NCI-H2081 treated with DMSO at 0.1 percent for 48 hours (cell line): ENCODE results near the gene MTMR8.
A peak's percentile ranks its signal among the peaks of the same experiment; 100 is the strongest.
"Not testable (repeated sequence)": the region's sequence is repeated elsewhere in the genome, so short reads cannot be mapped to it uniquely, and the experiment has no call there.

Source experiments
- DNase-seq: peaks from one replicate; lab custom pipeline; 2025; lab: John Stamatoyannopoulos, UW

MTMR8 gene

DNA sequence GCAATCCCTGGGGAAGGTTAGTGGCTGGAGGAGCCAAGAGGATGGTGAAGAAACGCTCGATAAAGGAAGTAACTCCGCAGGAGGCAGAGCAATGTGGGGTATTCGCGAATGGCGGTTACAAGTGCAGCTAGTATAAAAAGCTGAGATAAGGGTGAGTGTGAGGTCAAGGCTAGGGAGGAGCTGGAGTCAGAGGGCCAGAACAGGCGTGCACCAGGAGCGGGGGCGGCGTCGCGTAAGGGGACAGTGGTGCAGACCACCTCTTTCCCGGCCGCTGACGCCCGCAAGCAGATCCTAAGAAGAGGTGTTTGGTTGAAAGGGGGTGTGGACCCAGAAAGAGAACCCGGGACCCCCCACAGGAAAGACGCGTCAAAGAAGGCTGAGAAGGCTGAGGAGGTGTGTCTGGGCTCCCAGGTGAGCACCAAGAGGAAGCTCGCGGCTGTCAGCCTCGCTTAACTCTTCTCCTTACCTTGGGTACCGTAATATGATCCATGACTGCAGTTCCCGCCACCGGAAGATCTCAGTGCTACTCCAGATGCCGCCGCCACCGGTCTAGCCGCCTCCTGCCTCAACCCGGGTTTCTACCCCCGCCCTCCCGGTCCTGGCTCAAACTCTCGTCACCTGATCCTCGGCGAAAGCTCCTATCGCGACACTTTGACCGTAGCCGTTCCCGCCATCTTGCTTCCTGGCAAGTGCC lies at the start of gene MTMR8:
MTMR8 (minus strand) TSS at position 579 of the 694 bp plus-strand sequence; CDS start at position 490, 89 bp downstream.
- DNase-seq: peak; percentile 17

DNA sequence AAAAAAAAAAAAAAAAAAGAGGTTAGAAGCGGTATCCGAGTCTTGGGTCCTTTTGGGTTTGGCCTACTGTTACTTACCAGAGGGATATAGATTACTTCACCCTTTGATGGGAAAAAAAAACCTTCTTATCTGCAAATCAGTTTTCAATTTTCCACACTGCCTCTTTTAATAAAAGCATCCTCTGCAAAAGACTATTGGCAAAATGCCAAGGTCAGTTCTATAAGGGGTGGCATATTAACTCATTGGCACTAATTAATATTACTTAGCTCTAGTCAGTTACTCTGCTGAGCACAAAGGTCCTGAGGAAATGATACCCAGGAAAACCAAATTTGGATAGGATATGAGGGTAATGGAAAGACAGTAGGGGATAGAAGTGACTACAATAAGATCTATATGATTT lies 44.3 kb upstream of the MTMR8 start:
- no peak for DNase-seq

DNA sequence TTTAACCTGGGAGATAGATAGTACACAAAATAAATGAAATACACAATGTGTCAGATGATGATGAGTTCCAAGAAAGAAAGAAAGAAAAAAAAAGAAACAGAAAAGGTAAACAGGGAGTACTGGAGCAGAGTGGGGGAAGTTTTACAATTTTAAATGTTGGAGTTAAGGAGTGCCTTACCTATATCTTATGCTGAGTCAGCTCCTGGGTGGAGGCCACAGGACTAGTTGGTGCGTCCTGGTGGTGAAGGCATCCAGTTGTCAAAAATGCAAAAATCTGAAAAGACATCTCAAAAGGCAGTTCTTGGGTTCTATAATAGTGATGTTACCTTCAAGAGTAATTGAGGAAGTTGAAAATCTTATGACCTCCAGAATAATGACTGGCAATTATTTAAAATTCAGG lies 42.4 kb upstream of the MTMR8 start:
- DNase-seq: no peak

GRCh38 chrX:64437218-64437617 lies 42.0 kb upstream of the MTMR8 start:
- no peak for DNase-seq

- no peak for DNase-seq
Observed at GRCh38 chrX:64428371-64428770, 33.1 kb upstream of the MTMR8 start.

- DNase-seq: no peak
Observed at GRCh38 chrX:64427787-64428186, 32.5 kb upstream of the MTMR8 start.

DNA sequence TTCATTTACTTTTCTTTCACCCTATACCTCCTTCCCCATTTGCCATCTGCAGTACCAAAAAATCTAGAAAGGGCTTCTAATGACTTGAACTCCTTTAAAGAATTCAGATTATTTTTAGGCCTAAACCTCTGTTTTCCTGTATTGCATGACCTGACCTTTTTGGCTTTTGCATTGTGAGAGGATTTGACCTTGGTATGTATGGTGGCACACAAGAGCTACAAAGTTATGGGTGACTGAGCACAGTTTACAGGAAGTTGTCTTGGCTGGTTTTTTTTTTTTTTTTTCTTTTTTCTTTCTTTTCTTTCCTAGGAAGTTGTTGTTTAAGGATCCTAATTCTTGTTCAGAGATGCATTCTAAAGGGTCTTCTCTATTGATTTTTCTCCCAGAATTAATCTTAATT lies 32.0 kb upstream of the MTMR8 start:
- no peak for DNase-seq

DNA sequence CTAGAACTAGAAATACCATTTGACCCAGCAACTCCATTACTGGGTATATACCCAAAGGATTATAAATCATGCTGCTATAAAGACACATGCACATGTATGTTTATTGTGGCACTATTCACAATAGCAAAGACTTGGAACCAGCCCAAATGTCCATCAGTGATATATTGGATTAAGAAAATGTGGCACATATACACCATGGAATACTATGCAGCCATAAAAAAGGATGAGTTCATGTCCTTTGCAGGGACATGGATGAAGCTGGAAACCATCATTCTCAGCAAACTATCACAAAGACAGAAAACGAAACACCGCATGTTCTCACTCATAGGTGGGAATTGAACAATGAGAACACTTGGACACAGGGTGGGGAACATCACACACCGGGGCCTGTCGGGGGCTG lies 14.5 kb upstream of the MTMR8 start:
- DNase-seq: not testable (repeated sequence)

DNA sequence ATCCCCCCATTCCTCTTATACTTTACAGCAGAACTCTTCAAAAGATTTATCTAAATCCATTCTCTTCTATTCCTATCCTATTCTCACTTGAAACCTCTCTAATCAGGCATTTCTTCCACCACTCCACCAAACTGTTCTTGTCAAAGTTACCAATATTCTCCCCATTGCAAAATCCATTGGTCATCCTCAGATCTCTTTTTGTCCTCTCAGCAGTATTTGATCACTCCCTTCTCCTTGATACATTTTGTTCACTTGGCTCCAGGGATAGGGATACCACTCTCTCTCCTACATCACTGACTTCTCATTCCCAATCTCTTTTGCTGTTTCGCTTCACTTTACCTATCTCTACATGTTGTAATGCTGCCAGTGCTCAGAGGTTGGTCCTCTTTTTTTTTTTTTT lies 2.8 kb upstream of the MTMR8 start:
- no peak for DNase-seq

GRCh38 chrX:64395568-64395929 lies 297 bp upstream of the MTMR8 start:
- no peak for DNase-seq

DNA sequence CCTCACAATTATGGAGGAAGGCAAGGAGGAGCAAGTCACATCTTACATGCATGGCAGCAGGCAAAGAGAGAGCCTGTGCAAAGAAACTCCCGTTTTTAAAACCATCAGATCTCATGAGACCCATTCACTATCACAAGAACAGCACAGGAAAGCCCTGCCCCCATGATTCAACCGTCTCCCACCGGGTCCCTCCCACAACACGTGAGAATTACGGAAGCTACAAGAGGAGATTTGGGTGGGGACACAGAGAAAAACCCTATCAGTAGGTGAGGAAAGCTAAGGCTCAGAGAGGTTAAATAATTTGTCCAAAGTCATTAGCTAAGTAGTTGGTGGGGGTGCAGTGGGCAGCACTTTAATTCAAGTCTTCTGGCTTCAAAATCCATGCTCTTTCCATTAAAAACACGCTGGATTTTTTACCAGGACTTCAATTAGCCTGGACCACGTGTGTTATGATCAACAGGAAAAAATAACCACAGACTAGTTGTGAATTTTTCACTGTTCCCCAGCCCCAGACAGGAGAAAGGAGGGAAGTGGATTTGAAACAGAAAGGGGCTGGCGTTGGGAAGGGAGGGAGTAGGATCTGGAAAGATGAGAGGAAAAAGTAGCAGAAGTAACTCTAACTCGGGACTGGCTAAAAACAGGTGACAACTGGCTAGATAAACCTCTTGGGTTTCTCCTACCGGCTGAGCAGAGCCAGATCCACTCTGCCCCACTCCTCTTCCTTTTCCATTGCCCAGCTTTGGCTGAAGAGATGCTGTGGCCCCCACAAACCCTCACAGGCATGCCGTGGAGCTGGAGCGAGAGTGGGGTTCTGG lies 986 bp downstream of the MTMR8 start:
- DNase-seq: no peak

DNA sequence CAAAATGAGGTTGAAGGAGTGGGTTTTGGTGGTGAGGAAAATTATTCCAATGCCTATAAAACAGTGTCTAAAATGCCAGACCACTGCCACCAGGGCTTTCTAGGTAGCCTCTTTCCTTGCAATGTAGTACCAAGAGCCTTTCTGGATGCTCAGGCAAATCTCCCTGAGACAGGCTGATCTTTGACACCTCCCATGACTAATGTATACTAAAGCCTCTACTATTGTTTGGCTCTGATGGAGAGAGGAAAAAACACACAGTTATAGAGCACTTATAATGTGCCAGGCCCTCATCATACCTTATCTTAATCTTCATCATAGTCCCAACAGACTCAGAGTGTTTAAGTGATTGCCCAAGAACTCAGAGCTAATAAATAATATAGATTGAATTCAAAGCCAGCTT lies 5.8 kb downstream of the MTMR8 start:
- no peak for DNase-seq

GRCh38 chrX:64380789-64381188 lies 14.5 kb downstream of the MTMR8 start:
- not testable (repeated sequence) for DNase-seq

DNA sequence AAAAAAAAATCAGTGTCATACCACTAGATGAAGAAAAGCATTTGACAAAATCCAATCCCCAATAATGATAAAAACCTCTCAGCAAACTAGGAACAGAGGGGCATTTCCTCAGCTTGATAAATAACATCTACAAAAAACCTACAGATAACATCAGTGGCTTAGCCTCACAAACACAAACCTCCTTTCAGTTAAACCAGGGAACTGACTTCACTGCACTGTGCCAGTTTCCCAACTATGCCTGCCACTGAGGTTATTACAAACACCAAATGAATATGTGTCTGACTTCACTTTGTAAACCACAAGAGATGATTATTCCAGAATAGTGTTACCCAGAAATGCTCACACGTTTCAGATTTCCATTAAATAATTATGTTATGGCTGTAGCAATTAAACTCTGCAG lies 15.3 kb downstream of the MTMR8 start:
- DNase-seq: no peak

- DNase-seq: no peak
Observed at GRCh38 chrX:64377753-64378152, 17.5 kb downstream of the MTMR8 start.

- no peak for DNase-seq
Observed at GRCh38 chrX:64352081-64352480, 43.2 kb downstream of the MTMR8 start.

GRCh38 chrX:64350521-64350920 lies 44.7 kb downstream of the MTMR8 start:
- no peak for DNase-seq

DNA sequence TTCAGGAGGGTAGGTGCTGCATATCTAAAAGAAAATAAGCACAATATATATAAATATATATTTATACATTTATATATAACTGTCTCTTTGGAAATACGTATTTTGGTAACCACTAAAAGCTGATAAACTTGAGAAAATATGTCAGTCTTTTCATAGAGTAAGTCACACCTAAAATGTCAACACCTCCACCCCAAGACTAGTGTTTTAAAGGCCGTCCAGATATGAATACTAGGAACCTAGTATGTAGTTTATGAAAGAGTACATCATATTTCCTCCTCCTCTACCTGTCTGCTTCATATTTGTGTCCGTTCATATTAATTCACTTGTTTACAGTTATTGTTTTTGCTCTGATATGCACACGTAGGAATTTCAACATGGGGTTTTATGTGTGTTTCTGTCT lies 45.2 kb downstream of the MTMR8 start:
- DNase-seq: no peak

DNA sequence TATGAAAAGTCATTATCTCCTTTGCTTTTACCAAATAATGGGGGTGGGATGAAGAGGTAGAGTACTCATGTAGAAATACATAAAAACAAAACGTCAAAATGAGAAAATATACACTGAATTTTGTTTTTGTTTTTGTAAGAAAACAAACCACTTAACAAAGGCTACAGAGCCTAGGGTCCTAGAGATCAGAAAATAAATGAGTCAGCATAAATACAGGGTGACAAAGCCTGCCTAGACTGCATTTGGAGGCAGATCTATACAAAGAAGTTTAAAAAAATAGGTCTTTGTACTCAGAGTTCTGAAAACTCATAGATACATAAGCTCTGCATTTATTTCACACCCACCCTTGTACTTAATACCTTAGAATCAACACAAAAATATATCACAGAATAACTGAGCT lies 52.4 kb downstream of the MTMR8 start:
- DNase-seq: no peak

GRCh38 chrX:64338296-64338695 lies 57.0 kb downstream of the MTMR8 start:
- no peak for DNase-seq

- DNase-seq: no peak
Observed at GRCh38 chrX:64334467-64334866, 60.8 kb downstream of the MTMR8 start.

DNA sequence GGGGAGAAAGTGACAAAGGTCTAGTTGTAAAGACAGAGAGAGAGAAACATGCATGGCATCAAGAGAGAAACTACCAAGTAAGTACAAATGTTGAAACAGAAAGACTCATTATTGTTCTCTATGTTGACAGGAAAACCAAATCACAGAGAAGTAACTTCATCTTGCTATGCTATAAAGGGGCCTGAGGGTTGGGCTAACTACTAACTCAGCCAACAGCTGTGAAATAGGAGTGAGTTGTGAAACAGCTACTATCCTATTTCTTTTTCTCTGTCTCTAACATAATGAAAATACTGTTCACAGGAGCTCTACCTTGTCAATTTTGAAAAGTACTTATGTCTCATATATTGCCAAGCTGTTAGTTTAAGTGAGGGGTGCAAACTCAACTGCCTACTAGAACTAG lies 65.0 kb downstream of the MTMR8 start:
- DNase-seq: no peak

- DNase-seq: no peak
Observed at GRCh38 chrX:64321507-64321906, 73.7 kb downstream of the MTMR8 start.

DNA sequence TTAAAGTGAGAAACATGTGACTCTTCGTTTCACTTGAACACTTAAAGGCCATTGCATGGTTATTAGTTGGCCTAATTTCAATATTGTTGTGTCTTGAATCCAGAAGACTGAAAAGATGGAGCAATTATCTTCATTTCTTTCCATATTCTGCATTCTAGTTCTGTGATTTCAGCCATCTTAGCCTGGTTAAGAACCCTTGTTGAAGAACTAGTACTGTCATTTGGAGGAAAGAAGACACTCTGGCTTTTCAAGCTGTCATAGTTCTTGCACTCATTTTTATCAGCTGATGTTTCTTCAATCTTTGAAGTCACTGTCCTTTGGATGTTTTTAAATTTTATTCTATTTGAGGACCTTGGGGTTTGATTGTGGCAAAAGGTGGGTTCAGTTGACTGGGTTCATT lies 81.6 kb downstream of the MTMR8 start:
- DNase-seq: no peak
